Renal cortex interstitium (tissue), 11 donors: ENCODE results near the gene KHDRBS1. TPM values are rescaled to one million over a fixed set of nuclear protein-coding genes. Genes with fewer than 3 reads are reported as not detected.
A peak's percentile ranks its signal among the peaks of the same experiment; 100 is the strongest.
"Not testable (repeated sequence)": the region's sequence is repeated elsewhere in the genome, so short reads cannot be mapped to it uniquely, and the experiment has no call there.

Experiments
- DNase-seq, 11 donors: peaks; one replicate each; pipeline ENCODE4 v3.0.0-alpha.2; 2013; ENCODE audit warnings: low read depth in 9 of 11, low spot score in 4 of 11; ENCODE audit errors: extremely low read depth in 1 of 11
- polyA plus RNA-seq, 3 donors: library from polyadenylated mRNA; unstranded; fragments of 120-200 nt; gene quantifications; one replicate each; pipeline ENCODE4 v1.2.1, GENCODE V29; 2013; ENCODE audit not compliant: insufficient read length in 3 of 3

Gene KHDRBS1
- polyA plus RNA-seq, 3 donors, result 227 to 280 (median 258) TPM

GRCh38 chr1:32045772-32046171, 32.1 kb downstream of the KHDRBS1 start:
- DNase-seq, result no peak

- no peak for DNase-seq
These were observed 34.0 kb downstream of the KHDRBS1 start for GRCh38 chr1:32047701-32048100.

- no peak for DNase-seq
These were observed 34.8 kb downstream of the KHDRBS1 start for GRCh38 chr1:32048440-32048839.

GRCh38 chr1:32051706-32052105, 38.0 kb downstream of the KHDRBS1 start:
- no peak for DNase-seq

- DNase-seq, result no peak
These were observed 39.2 kb downstream of the KHDRBS1 start for GRCh38 chr1:32052887-32053286.

- no peak for DNase-seq
These were observed 41.7 kb downstream of the KHDRBS1 start for GRCh38 chr1:32055416-32055815.

- no peak for DNase-seq
These were observed 42.9 kb downstream of the KHDRBS1 start for GRCh38 chr1:32056598-32056997.

- DNase-seq, result no peak
These were observed 47.2 kb downstream of the KHDRBS1 start for GRCh38 chr1:32060914-32061313.

GRCh38 chr1:32062867-32063230, 49.2 kb downstream of the KHDRBS1 start:
- DNase-seq, result no peak

- peak in 7 of 11 donors; percentile 33 to 70 (median 60) for DNase-seq
These were observed 49.6 kb downstream of the KHDRBS1 start for GRCh38 chr1:32063261-32063681.

GRCh38 chr1:32065613-32066488, 52.2 kb downstream of the KHDRBS1 start:
- DNase-seq, result not testable (repeated sequence)

GRCh38 chr1:32066489-32066873, 52.8 kb downstream of the KHDRBS1 start:
- DNase-seq, result peak in 2 of 11 donors; percentile 40 to 55

GRCh38 chr1:32068957-32069588, 55.4 kb downstream of the KHDRBS1 start:
- no peak for DNase-seq

- DNase-seq, result peak in 2 of 11 donors; percentile 36 to 50
These were observed 58.3 kb downstream of the KHDRBS1 start for GRCh38 chr1:32071758-32072621.

- peak; percentile 87 to 96 (median 94) for DNase-seq
These were observed 59.1 kb downstream of the KHDRBS1 start, which contains the start of gene TMEM39B for GRCh38 chr1:32072622-32073298. Gene TMEM39B, plus strand, starts transcription at chr1:32072939. Its CDS starts 109 bp downstream, at chr1:32073048.

- DNase-seq, result peak in 6 of 11 donors; percentile 83 to 93 (median 91)
These were observed 59.9 kb downstream of the KHDRBS1 start for GRCh38 chr1:32073299-32074229.

GRCh38 chr1:32074841-32075240, 61.2 kb downstream of the KHDRBS1 start:
- no peak for DNase-seq

GRCh38 chr1:32077451-32077850, 63.8 kb downstream of the KHDRBS1 start:
- no peak for DNase-seq
